NCI-H146 (cell line): ENCODE results near the gene GPR162.
"Not testable (repeated sequence)": the region's sequence is repeated elsewhere in the genome, so short reads cannot be mapped to it uniquely, and the experiment has no call there.

Source experiments
- DNase-seq: peaks from one replicate; lab custom pipeline; 2025; lab: John Stamatoyannopoulos, UW

The GPR162 gene

DNA sequence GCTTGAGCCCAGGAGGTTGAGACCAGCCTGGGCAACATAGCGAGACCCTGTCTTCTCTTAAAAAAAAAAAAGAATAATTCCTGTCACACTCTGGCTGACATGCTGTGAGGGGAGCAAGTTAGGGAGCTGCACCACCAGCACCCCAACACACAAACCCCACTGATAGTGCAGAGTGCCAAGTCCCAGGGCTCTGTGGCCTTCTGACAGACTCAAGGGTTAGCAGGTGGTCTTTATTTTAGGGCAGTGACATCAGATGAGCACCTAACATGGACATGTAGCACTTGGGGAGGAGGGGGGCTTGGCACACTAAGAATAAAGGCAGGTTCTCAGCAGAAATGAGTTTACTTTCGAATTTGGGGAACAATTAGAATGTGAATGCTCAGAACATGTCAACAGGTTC lies 37.2 kb downstream of the GPR162 start:
- DNase-seq: no peak

- DNase-seq: no peak
These were observed 38.5 kb downstream of the GPR162 start for GRCh38 chr12:6860116-6860515.

DNA sequence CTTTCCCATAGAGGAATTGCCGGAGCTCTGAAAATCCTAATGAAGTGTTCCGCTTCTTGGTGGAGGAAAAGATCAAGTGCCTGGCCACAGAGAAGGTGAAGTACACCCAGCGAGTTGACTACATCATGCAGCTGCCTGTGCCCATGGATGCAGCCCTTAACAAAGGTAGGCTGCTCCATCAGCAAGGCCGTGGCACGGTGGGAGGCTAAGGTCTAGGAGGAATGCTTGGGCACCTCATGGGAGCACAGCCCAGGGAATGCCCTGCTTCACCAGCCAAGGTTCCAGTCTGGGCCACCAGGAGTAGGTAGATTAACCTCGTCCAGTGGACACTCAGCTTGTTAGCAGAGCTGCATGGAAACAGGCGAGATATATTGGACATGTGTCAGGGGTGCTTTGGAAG lies 39.3 kb downstream of the GPR162 start:
- no peak for DNase-seq

DNA sequence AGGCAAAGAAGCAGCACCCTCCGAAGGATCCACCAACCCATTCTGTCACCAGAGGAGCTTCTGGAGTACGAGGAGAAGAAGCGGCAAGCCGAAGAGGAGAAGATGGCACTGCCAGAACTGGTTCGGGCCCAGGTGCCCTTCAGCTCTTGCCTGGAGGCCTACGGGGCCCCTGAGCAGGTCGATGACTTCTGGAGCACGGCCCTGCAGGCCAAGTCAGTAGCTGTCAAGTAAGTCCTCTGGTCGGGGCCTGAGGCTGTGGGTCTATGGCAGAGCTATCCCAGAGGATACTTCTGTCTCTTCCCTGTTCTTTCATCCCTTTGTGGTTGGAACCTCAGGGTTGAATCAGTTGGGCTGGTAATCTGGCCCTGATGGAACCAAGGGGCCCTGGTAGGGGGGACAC lies 39.8 kb downstream of the GPR162 start:
- DNase-seq: no peak

DNA sequence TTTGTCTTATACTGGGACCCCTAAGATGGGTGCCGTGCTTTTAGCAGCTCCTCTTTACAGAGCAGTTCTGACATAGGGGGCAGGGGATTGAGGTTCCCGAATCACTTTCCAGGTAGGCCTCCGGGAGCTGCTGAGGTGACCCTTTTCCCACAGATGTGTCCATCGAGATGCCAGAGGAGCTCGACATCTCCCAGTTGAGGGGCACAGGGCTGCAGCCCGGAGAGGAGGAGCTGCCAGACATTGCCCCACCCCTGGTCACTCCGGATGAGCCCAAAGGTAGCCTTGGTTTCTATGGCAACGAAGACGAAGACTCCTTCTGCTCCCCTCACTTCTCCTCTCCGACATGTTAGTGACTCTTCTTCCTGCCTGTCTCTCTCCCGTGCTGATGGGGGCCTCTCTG lies 41.4 kb downstream of the GPR162 start:
- DNase-seq: no peak

DNA sequence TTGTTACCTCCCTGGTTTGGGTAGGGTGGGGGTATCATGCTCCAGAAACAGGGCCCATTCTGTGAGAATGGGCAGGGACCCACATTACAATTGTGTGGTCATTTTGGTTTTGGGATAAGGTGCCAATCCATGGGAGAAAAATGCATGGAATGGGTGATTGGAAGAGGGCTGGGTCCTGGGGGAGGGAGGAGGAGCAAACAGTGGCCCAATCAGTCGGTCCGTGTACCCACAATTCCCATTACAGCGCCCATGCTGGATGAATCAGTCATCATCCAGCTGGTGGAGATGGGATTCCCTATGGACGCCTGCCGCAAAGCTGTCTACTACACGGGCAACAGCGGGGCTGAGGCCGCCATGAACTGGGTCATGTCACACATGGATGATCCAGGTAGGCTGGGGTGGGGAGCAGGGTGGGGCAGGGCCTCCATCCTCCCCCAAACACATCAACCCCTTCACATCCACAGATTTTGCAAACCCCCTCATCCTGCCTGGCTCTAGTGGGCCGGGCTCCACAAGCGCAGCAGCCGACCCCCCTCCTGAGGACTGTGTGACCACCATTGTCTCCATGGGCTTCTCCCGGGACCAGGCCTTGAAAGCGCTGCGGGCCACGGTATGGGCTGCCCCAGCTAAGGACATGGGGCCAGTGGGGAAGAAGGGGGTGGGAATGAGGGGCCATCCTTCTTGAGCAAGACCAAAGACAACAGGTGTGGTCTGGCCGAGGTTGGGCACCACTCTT lies 42.1 kb downstream of the GPR162 start:
- DNase-seq: no peak

DNA sequence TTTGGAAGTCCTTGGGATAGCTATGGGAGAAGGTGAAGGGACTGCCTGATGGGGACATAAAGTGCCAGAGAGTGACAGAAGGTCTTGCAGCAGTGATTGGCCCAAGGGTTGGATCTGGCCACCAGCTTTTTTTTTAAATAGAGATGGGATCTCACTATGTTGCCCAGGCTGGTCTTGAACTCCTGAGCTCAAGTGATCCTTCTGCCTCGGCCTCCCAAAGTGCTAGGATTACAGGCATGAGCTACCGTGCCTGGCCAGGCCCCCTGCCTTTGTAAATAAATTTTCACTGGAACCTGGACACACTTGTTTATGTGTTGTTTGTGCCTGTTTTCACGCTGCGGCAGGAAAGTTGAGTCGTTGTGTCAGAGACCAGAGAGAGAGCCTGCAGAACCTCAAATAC lies 43.7 kb downstream of the GPR162 start:
- not testable (repeated sequence) for DNase-seq

DNA sequence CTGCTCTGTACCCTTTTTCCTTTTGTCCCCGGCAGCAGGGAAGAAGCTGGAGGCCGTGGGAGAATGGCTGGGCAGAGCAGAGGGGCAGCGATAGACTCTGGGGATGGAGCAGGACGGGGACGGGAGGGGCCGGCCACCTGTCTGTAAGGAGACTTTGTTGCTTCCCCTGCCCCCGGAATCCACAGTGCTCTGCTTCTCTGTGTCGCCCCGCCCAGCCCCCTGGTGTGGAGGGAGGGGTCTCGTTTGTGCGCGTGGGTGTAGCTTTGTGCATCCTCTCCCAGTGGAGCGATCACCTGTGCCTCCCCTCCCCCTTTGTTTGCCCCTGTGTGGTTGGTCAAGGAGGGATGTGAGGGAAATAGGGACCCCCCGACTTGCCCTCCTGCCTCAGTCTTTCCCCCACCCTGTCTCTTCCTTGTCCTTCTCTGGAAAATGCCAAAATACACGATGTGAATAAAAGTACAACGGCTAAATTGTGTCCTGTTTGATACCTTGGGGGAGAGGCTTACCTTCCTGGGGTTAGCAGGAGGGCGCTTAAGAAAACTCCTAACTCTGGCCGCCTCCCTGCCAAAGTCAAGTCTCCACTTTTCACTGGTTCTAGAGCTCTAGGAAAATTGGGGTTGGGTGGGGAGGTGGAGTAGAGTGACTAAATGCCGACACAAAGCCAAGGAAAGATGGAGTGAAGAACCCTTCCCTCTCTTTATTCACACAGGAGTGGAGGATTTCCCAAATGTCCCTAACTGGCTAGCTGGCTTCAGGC lies 44.7 kb downstream of the GPR162 start:
- DNase-seq: peak; percentile 29

DNA sequence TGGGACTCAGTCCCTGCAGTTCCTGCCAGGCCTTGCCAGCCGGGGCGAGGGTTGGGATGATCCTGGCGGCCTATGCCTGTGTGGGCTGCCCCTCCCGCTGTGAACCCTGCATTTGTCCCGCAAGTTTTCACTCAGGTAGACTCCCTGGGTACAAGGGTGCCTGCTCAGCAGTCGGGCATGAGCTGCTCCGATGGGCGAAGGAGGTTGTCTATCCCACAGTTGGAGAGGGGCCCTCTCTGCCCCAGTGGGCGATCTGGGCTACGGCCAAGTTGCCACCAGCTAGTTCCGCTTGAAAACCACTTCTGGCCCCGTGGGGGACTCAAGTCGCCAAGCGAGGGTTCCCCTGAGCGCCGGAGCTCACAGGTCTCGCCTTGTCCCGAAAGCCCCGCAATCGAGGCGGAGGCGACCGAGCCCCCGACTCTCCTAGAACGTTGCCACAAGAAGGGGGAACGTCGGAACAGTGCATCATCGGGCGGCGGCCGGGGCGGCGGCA lies 45.3 kb downstream of the GPR162 start:
- no peak for DNase-seq

GRCh38 chr12:6867413-6868210 lies 46.0 kb downstream of the GPR162 start, which contains the start of gene TPI1:
TPI1 (plus strand) TSS chr12:6867531; CDS start chr12:6867567, 36 bp downstream.
- DNase-seq: peak; percentile 91

GRCh38 chr12:6868211-6869048 lies 46.8 kb downstream of the GPR162 start:
- DNase-seq: no peak

- DNase-seq: peak; percentile 88
These were observed 47.7 kb downstream of the GPR162 start for GRCh38 chr12:6869049-6870021.

DNA sequence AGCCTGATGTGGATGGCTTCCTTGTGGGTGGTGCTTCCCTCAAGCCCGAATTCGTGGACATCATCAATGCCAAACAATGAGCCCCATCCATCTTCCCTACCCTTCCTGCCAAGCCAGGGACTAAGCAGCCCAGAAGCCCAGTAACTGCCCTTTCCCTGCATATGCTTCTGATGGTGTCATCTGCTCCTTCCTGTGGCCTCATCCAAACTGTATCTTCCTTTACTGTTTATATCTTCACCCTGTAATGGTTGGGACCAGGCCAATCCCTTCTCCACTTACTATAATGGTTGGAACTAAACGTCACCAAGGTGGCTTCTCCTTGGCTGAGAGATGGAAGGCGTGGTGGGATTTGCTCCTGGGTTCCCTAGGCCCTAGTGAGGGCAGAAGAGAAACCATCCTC lies 48.7 kb downstream of the GPR162 start:
- not testable (repeated sequence) for DNase-seq

GRCh38 chr12:6871052-6871957 lies 49.7 kb downstream of the GPR162 start:
- DNase-seq: peak; percentile 53

GRCh38 chr12:6872073-6873048 lies 50.7 kb downstream of the GPR162 start:
- peak; percentile 86 for DNase-seq

DNA sequence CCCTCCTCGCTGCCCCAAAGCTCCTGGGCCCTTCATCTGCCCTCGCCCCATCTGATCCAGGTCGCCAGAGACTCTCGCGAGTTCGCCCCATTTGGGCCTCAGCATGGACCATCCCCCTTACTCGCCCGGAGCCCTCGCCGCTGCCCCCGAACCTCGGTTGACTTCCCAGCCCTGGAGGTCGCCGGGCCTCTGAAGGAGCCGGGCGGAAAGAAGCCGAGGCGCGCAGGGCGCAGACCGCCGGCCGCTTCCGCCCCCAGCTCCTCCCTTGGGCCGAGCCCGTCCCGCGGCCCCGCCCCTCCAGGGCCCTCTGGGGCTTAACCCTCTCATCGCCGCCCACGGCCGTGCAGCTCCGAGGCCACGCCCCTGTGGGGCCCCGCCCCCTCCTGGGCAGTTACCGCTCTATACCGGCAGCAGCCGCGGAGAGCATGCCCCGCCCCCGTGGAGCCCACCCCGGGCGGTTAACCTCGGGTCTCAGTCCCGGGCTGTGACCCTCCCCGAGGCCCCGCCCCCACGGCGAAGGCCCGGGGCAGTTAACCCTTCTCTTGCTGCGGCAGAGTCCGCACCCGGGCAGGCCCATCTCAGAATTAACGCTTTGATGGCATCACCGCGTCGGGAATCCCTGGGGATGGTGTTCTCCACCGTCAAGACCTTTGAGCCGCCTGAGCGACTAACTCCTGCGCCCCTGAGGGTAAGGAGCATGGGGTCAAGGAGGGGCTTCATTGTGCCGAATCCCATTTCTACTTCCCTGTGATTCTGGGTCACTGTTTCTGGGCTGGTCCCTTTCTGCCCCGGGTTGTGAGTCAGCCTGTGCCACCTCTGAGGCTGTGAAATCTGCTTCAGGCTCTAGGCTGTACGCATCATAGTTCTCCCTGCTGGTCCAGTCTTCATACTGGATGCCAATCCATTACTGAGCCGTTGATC lies 51.7 kb downstream of the GPR162 start, which contains the start of gene SPSB2:
SPSB2 (minus strand) TSS at position 210 of the 921 bp plus-strand sequence. CDS start 402 bp downstream, outside the sequence.
- DNase-seq: peak; percentile 100

- DNase-seq: not testable (repeated sequence)
These were observed 52.4 kb downstream of the GPR162 start for GRCh38 chr12:6874015-6874368.
